ENCODE data around the gene SMG6. TPM values are rescaled to one million over a fixed set of nuclear protein-coding genes. Genes with fewer than 3 reads are reported as not detected.
A peak's percentile ranks its signal among the peaks of the same experiment; 100 is the strongest.

The SMG6 gene
- total and polyA plus RNA-seq, 8 donors = 8.4 to 19.8 (median 12.1) TPM

- no peak for DNase-seq
- Histone ChIP-seq H3K4me1 (peaks cover 0 to 8% (median 0%) of the 10 kb centered on the region in 3 donors), H3K27me3 (no peaks in the 10 kb centered on the region), H3K36me3 (no peaks in the 10 kb centered on the region), H3K9me3 (no peaks in the 10 kb centered on the region), H3K27ac (no peak overlapping the region), H3K4me3 (no peak overlapping the region)
- 85 to 86% methylated on average over 10 of the region's 10 CpGs for WGBS, 2 donors
- ATAC-seq = no peak
- TF ChIP-seq, protein P1, sequence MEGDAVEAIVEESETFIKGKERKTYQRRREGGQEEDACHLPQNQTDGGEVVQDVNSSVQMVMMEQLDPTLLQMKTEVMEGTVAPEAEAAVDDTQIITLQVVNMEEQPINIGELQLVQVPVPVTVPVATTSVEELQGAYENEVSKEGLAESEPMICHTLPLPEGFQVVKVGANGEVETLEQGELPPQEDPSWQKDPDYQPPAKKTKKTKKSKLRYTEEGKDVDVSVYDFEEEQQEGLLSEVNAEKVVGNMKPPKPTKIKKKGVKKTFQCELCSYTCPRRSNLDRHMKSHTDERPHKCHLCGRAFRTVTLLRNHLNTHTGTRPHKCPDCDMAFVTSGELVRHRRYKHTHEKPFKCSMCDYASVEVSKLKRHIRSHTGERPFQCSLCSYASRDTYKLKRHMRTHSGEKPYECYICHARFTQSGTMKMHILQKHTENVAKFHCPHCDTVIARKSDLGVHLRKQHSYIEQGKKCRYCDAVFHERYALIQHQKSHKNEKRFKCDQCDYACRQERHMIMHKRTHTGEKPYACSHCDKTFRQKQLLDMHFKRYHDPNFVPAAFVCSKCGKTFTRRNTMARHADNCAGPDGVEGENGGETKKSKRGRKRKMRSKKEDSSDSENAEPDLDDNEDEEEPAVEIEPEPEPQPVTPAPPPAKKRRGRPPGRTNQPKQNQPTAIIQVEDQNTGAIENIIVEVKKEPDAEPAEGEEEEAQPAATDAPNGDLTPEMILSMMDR (IDR thresholded peaks at IDR 0.05) = no peak
- no peak for FAIRE-seq
- intact Hi-C loops (cut with DNase I) = no loop called here
Measured at GRCh38 chr17:2344528-2344927, 40.9 kb upstream of the SMG6 start.

DNA sequence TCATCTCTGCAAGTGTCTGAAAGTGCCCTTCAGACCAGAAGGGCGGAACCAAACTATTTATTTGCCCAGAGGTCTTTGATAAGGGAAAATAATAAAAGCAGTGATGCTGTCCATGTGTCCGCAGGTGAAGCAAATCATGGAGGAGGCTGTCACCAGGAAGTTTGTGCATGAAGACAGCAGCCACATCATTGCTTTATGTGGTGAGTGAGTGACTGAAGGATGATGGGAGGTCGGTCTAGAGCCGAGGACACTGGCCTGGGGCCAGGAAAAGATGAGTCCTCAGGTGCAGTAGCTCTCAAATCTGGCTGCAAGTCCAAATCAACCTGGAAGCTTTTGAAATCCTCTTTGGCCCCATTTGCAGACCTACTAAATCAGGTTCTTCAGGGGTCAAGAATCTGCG, 39.8 kb upstream of the SMG6 start:
- no peak overlapping the region for H3K4me3 ChIP-seq
- H3K27ac ChIP-seq = no peak overlapping the region
- no peak for FAIRE-seq
- TF ChIP-seq, protein P1 (IDR thresholded peaks at IDR 0.05) = no peak
- intact Hi-C loops (cut with DNase I) = no loop called here
- 60 to 63% methylated on average over 5 of the region's 5 CpGs for whole genome bisulfite sequencing, 2 donors
- no peak for DNase-seq
- no peaks in the 10 kb centered on the region for H3K9me3 ChIP-seq
- ATAC-seq = no peak
- H3K4me1 ChIP-seq = peaks cover 0 to 8% (median 0%) of the 10 kb centered on the region in 3 donors
- H3K36me3 ChIP-seq = no peaks in the 10 kb centered on the region
- no peaks in the 10 kb centered on the region for H3K27me3 ChIP-seq

GRCh38 chr17:2338315-2338657, 34.7 kb upstream of the SMG6 start:
- peak overlapping the region; percentile 69 to 93 (median 88) for H3K4me3 ChIP-seq
- 13 to 14% methylated on average over 5 of the region's 5 CpGs for WGBS, 2 donors
- intact Hi-C loops (cut with DNase I) = no loop called here
- H3K36me3 ChIP-seq = peaks cover 0 to 18% (median 16%) of the 10 kb centered on the region in 3 donors
- H3K4me1 ChIP-seq = peaks cover 10 to 12% (median 11%) of the 10 kb centered on the region in 3 donors
- H3K9me3 ChIP-seq = no peaks in the 10 kb centered on the region
- TF ChIP-seq, protein P1 (IDR thresholded peaks at IDR 0.05) = no peak
- no peaks in the 10 kb centered on the region for H3K27me3 ChIP-seq
- no peak for FAIRE-seq
- peak overlapping the region; percentile 64 to 86 (median 74) for H3K27ac ChIP-seq
- no peak for ATAC-seq
- DNase-seq = no peak

DNA sequence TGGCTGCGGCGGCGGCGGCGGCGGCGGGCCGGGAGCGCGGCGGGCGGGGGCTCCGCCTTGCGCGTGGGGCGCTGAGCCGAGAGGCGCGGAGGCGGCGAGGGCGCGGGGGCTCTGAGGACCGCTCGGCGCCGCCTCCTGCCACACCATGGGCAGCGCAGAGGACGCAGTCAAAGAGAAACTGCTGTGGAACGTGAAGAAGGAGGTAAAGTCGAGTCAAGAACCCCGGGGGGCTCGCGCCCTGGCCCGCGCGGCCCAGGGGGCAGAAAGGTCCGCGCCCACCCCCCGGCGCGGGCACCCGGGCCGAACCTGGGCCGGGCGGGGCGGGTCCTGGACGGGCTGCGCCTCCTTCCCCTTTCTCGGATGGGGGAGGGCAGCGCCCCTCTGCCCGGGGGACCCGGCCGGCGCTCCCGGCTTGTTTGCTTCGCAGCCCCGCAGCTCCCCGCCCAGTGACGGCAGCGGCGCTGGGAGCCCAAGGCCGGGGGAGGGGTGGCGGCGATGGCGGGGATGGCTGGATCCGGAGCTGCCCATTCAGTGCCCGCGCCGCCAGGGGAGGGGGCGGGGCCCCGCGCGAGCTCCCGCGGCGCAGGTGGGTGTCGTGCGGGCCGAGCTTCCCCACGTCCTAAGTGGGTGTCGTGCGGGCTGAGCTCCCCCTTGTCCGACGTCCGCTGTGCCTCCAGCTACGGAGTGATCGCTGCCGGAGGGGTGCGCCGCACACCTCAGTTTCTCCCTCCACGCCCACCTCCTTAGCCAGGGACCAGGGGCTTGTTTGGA, 34.1 kb upstream of the SMG6 start:
- TF ChIP-seq, protein P1 (IDR thresholded peaks at IDR 0.05) = no peak
- Histone ChIP-seq H3K27ac (peak overlapping the region; percentile 64 to 86 (median 74)), H3K4me1 (peaks cover 10 to 12% (median 11%) of the 10 kb centered on the region in 3 donors), H3K27me3 (no peaks in the 10 kb centered on the region), H3K4me3 (peak overlapping the region; percentile 69 to 93 (median 88)), H3K9me3 (no peaks in the 10 kb centered on the region), H3K36me3 (peaks cover 3 to 21% (median 21%) of the 10 kb centered on the region in 3 donors)
- no peak for FAIRE-seq
- WGBS, 2 donors = 1 to 2% methylated on average over 55 to 92 of the region's 92 CpGs
- ATAC-seq = peak; percentile 60 to 64 (median 61)
- intact Hi-C loops (cut with DNase I) = no loop called here
- peak; percentile 59 to 87 (median 73) for DNase-seq
